ENCODE data around the gene LYRM4. TPM values are rescaled to one million over a fixed set of nuclear protein-coding genes. Genes with fewer than 3 reads are reported as not detected.

LYRM4 gene
- total RNA-seq, 8 experiments from 2014 or later = 25.8 to 38.4 (median 32.7) TPM

GRCh38 chr6:5192135-5192794 lies 68.5 kb downstream of the LYRM4 start:
- peaks cover 3 to 11% of the 10 kb centered on the region in 2 donors for H3K4me1 ChIP-seq (replicated peaks in 1 of 2)
- no peak overlapping the region for H3K4me3 ChIP-seq
- no peak for ATAC-seq (replicated peaks in 6 of 8)
- no peak overlapping the region for H3K27ac ChIP-seq
- in situ Hi-C loops (cut with MboI; ENCODE audit: low pct_unique_long_range_greater_than_20kb in 2 of 9, low sequenced_read_pairs in 9 of 9, unreplicated experiment in 9 of 9) = no loop called here
- WGBS, 10 experiments = 20 to 100% (median 87%) methylated on average over 1 to 6 of the region's 11 CpGs; no CpG with 5 or more reads in 2 of the 10 experiments

- H3K27ac ChIP-seq = no peak overlapping the region
- no peak overlapping the region for H3K4me3 ChIP-seq
- 64 to 100% (median 93%) methylated on average over 2 to 3 of the region's 3 CpGs; no CpG with 5 or more reads in 1 of the 10 experiments for WGBS, 10 experiments
- ATAC-seq (replicated peaks in 6 of 8) = no peak
- H3K4me1 ChIP-seq (replicated peaks in 1 of 2) = peaks cover 3 to 5% of the 10 kb centered on the region in 2 donors
- in situ Hi-C loops (cut with MboI; ENCODE audit: low pct_unique_long_range_greater_than_20kb in 2 of 9, low sequenced_read_pairs in 9 of 9, unreplicated experiment in 9 of 9) = no loop called here
These were observed 69.0 kb downstream of the LYRM4 start for GRCh38 chr6:5191722-5192121.

DNA sequence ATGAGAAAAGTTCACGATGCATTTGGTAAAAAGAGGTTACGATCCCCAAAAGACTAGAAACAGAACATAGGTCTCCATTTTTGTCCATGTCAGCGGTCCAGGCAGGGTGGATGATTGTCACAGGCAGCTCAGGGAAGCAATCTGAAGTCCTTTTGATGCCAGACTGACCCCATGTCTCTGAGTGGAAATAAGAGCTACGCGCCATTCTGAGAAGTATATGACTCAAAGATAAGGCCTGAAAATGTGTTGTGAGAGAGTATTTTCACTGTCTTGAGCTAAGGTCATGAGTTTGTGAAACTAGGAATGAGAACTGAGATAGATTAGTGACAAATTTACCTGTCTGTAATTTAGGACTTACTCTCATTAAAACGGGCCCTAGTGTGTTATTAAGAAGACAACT lies 69.5 kb downstream of the LYRM4 start:
- Histone ChIP-seq H3K4me1 (replicated peaks in 1 of 2) (peaks cover under 1 to 1% of the 10 kb centered on the region in 2 donors), H3K4me3 (no peak overlapping the region), H3K27ac (no peak overlapping the region)
- WGBS, 10 experiments = 83 to 99% (median 94%) methylated on average over 1 to 6 of the region's 6 CpGs
- ATAC-seq (replicated peaks in 6 of 8) = no peak
- in situ Hi-C loops (cut with MboI; ENCODE audit: low pct_unique_long_range_greater_than_20kb in 2 of 9, low sequenced_read_pairs in 9 of 9, unreplicated experiment in 9 of 9) = no loop called here

DNA sequence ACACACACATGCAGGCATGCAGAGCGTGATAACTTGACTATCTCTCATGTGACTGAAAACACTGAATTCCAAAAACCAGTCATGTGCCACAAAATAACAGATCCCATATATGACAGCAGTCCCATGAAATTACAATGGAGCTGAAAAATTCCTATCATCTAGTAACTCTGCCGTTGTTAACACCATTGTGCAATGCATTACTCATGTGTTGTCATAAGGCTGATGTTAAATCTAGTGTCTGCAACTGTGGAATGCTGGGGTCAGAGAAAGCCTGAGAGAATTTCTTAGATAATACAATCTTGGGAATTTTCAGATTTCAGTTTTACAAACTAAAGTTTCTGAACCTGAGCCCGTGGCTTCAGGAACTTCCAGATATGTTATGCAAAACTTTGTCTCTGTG lies 70.2 kb downstream of the LYRM4 start:
- in situ Hi-C loops (cut with MboI; ENCODE audit: low pct_unique_long_range_greater_than_20kb in 2 of 9, low sequenced_read_pairs in 9 of 9, unreplicated experiment in 9 of 9) = no loop called here
- WGBS, 10 experiments = 35 to 100% (median 86%) methylated on average over 1 to 3 of the region's 3 CpGs; no CpG with 5 or more reads in 1 of the 10 experiments
- H3K27ac ChIP-seq = no peak overlapping the region
- ATAC-seq (replicated peaks in 6 of 8) = peak in 5 of 8 experiments; percentile 44 to 100 (median 82)
- H3K4me3 ChIP-seq = no peak overlapping the region
- no peaks in the 10 kb centered on the region for H3K4me1 ChIP-seq (replicated peaks in 1 of 2)

DNA sequence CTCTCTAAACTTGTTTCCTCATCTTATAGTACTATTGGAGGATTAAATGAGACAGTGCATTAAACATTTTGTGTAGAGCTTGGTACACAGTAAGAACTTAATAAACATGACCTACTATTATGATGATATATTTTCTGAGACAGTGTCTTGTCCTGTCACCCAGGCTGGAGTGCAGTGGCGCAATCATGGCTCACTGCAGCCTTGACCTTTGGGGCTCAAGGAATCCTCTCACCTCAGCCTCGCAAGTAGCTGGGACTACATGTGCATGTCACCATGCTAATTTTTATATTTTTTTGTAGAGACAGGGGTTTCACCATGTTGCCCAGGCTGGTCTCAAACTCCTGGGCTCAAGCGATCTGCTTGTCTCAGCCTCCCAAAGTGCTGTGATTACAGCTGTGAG lies 72.1 kb downstream of the LYRM4 start:
- no peak for ATAC-seq (replicated peaks in 6 of 8)
- no peak overlapping the region for H3K27ac ChIP-seq
- H3K4me1 ChIP-seq (replicated peaks in 1 of 2) = no peaks in the 10 kb centered on the region
- WGBS, 10 experiments = 80 to 100% (median 100%) methylated on average over 1 to 3 of the region's 3 CpGs; no CpG with 5 or more reads in 3 of the 10 experiments
- in situ Hi-C loops (cut with MboI; ENCODE audit: low pct_unique_long_range_greater_than_20kb in 2 of 9, low sequenced_read_pairs in 9 of 9, unreplicated experiment in 9 of 9) = no loop called here
- no peak overlapping the region for H3K4me3 ChIP-seq

DNA sequence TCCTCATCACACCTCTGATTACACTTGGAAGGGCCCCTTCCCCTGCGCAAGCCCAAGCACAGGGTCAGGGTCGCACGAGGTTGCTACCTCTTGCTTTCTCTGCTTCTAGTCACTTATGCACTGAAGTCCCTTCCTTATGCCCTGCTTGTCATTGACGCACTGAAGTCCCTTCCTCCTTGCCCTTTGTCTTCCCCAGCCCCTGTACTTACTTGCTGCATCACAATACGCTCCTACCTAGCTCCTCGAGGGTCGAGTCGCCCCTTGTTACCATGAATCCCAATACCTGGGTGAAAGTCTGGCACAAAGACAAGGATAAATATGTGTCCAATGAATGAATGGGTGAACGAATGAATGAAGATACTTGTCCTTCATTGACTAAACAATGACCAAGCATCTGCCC lies 75.9 kb downstream of the LYRM4 start:
- Histone ChIP-seq H3K4me1 (replicated peaks in 1 of 2) (no peaks in the 10 kb centered on the region), H3K4me3 (no peak overlapping the region), H3K27ac (no peak overlapping the region)
- no peak for ATAC-seq (replicated peaks in 6 of 8)
- 72 to 94% (median 88%) methylated on average over 2 to 8 of the region's 9 CpGs; no CpG with 5 or more reads in 4 of the 10 experiments for WGBS, 10 experiments
- in situ Hi-C loops (cut with MboI; ENCODE audit: low pct_unique_long_range_greater_than_20kb in 2 of 9, low sequenced_read_pairs in 9 of 9, unreplicated experiment in 9 of 9) = no loop called here

DNA sequence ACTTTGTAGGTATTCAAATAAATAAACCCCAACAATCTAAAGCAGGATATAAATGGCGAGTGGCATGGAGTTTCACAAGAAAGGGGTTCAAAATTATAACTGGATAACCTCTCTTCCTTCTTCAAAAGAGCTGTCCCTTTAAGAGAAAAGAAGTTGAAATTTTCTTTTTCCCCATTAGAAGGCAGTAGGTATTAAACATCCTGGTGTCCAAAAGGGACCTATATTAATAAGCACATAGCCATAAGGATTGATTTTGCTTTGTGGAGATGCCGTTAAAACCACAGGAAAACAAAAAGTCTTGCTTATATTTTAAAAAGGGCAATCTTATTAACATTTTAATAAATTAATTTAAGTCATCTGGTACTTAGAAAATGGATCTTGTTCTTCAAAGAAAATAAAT lies 76.5 kb downstream of the LYRM4 start:
- in situ Hi-C loops (cut with MboI; ENCODE audit: low pct_unique_long_range_greater_than_20kb in 2 of 9, low sequenced_read_pairs in 9 of 9, unreplicated experiment in 9 of 9) = no loop called here
- no peak for ATAC-seq (replicated peaks in 6 of 8)
- H3K27ac ChIP-seq = no peak overlapping the region
- WGBS, 10 experiments = 32 to 100% (median 94%) methylated on average over 1 to 2 of the region's 2 CpGs; no CpG with 5 or more reads in 1 of the 10 experiments
- no peaks in the 10 kb centered on the region for H3K4me1 ChIP-seq (replicated peaks in 1 of 2)
- H3K4me3 ChIP-seq = no peak overlapping the region

GRCh38 chr6:5181510-5182317 lies 79.0 kb downstream of the LYRM4 start:
- in situ Hi-C loops (cut with MboI; ENCODE audit: low pct_unique_long_range_greater_than_20kb in 2 of 9, low sequenced_read_pairs in 9 of 9, unreplicated experiment in 9 of 9) = no loop called here
- no peak overlapping the region for H3K4me3 ChIP-seq
- no peak for ATAC-seq (replicated peaks in 6 of 8)
- no peak overlapping the region for H3K27ac ChIP-seq
- 89 to 100% (median 97%) methylated on average over 1 to 4 of the region's 4 CpGs; no CpG with 5 or more reads in 3 of the 10 experiments for WGBS, 10 experiments
- no peaks in the 10 kb centered on the region for H3K4me1 ChIP-seq (replicated peaks in 1 of 2)

DNA sequence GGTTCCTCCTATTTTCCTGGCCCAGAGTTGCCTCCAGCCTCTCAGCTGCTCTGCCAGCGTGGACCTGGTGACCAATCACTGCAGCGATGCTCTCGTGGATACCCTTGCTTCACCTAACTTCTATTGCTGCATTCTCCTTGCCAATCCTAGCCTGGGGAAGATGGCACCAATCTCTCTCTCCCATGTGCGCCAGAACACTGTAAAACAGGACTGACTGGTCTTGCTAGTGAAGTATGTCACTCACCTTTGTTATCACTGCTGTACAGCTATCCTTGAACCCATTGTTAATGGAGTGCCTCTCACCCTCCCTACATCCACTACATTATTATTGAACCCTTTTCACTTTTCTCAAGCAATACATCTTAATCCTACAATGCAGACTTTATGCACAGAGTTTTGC lies 80.1 kb downstream of the LYRM4 start:
- 89 to 100% (median 100%) methylated on average over 1 to 4 of the region's 4 CpGs; no CpG with 5 or more reads in 2 of the 10 experiments for WGBS, 10 experiments
- Histone ChIP-seq H3K27ac (no peak overlapping the region), H3K4me1 (replicated peaks in 1 of 2) (no peaks in the 10 kb centered on the region), H3K4me3 (no peak overlapping the region)
- in situ Hi-C loops (cut with MboI; ENCODE audit: low pct_unique_long_range_greater_than_20kb in 2 of 9, low sequenced_read_pairs in 9 of 9, unreplicated experiment in 9 of 9) = no loop called here
- ATAC-seq (replicated peaks in 6 of 8) = no peak

DNA sequence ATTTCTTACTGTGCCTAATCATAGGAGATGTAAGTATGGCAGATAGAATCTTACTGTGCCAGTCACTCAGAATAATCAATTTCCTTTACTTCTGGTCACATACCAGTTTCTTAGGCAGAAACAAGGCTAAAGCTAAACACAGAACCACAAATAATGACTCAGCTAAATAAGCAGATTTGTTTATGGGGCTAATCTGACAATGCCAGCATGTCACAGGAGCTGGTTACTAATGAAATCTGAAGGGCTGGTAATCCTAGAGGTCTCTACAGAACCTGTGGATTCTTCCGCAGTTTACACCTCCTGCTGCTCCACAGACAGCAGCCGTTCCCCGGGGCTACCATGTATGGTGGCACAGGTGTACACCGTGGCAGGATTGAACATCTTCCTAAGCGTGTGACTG lies 80.8 kb downstream of the LYRM4 start:
- peaks cover 5 to 6% of the 10 kb centered on the region in 2 donors for H3K4me1 ChIP-seq (replicated peaks in 1 of 2)
- peak in 1 of 8 experiments; percentile 20 for ATAC-seq (replicated peaks in 6 of 8)
- H3K27ac ChIP-seq = no peak overlapping the region
- H3K4me3 ChIP-seq = no peak overlapping the region
- 91 to 100% (median 100%) methylated on average over 1 to 4 of the region's 5 CpGs; no CpG with 5 or more reads in 4 of the 10 experiments for WGBS, 10 experiments
- in situ Hi-C loops (cut with MboI; ENCODE audit: low pct_unique_long_range_greater_than_20kb in 2 of 9, low sequenced_read_pairs in 9 of 9, unreplicated experiment in 9 of 9) = no loop called here

- no peak for ATAC-seq (replicated peaks in 6 of 8)
- in situ Hi-C loops (cut with MboI; ENCODE audit: low pct_unique_long_range_greater_than_20kb in 2 of 9, low sequenced_read_pairs in 9 of 9, unreplicated experiment in 9 of 9) = no loop called here
- Histone ChIP-seq H3K27ac (no peak overlapping the region), H3K4me1 (replicated peaks in 1 of 2) (peaks cover 16 to 18% of the 10 kb centered on the region in 2 donors), H3K4me3 (no peak overlapping the region)
- 80 to 100% (median 95%) methylated on average over 1 to 2 of the region's 2 CpGs for WGBS, 10 experiments
These were observed 81.9 kb downstream of the LYRM4 start for GRCh38 chr6:5178806-5179205.

DNA sequence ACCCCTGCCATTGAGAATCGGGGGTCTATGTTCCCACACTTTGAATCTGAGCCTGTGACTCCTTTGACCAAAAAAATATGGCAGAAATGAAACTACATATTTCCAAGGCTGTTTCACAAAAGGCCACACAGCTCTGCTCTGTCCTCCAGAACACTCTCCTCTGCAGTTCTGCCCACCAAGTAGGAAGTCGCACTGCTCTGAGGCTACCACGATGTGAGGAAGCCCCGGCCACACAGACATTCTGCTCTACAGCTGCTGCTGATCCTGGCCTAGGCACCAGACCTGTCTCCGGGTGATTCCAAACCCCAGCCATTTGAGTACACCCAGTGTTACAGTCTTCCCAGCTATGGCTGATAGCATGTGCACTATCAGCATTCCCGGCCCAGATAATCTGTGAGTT lies 85.1 kb downstream of the LYRM4 start:
- Histone ChIP-seq H3K4me1 (replicated peaks in 1 of 2) (peaks cover 43 to 44% of the 10 kb centered on the region in 2 donors), H3K27ac (peak overlapping the region in 1 of 2 donors; percentile 9), H3K4me3 (no peak overlapping the region)
- in situ Hi-C loops (cut with MboI; ENCODE audit: low pct_unique_long_range_greater_than_20kb in 2 of 9, low sequenced_read_pairs in 9 of 9, unreplicated experiment in 9 of 9) = no loop called here
- 83 to 100% (median 91%) methylated on average over 1 to 6 of the region's 6 CpGs; no CpG with 5 or more reads in 2 of the 10 experiments for WGBS, 10 experiments
- no peak for ATAC-seq (replicated peaks in 6 of 8)
